DMS 273 treated with DMSO at 0.1 percent for 48 hours (cell line): Measurements from ENCODE around the gene MBD3L2.
"Not testable (repeated sequence)": the region's sequence is repeated elsewhere in the genome, so short reads cannot be mapped to it uniquely, and the experiment has no call there.

Source experiments
- DNase-seq: peaks from one replicate; lab custom pipeline; 2025; lab: John Stamatoyannopoulos, UW

The MBD3L2 gene

DNA sequence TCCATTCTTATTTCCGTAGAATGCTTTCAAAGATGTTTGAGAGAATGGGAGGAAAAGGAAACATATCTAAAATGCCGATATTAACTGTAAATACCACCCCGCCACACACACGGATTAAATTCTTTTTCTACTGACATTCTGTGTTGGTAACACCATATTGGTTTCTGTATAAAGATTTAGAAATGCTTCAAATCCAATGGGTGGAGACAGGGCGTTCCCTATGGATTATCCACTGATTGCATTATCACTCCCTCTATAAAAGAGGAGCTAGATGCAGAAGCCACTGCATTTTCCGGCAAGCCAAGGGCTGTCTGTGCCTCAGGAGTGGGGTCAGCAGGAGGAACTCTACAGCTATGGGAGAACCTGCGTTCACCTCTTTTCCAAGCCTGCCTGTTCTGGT, at the start of gene MBD3L2:
Gene MBD3L2 (plus strand): TSS at position 301 of the 400 bp plus-strand sequence. CDS start 53 bp downstream, at position 354.
- DNase-seq = not testable (repeated sequence)

DNA sequence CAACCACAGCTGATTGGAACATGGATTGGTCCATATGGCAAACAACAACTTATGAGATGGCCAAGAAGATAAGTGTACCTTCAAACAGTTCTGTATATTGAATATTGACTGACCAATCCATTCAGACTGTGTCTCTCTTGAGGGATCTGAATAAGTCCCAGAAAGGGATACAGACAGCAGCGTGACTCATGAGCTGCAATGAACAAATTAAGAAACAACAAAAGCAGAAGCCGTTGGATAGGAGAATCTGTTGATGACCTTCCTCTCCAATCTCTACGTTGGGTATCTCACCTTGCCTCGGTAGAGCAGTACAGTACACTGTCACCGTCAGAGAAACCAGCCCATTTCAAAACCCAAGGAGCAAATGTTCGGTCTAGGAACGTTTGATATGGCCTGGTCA, 49.2 kb upstream of the MBD3L2 start:
- DNase-seq = no peak

DNA sequence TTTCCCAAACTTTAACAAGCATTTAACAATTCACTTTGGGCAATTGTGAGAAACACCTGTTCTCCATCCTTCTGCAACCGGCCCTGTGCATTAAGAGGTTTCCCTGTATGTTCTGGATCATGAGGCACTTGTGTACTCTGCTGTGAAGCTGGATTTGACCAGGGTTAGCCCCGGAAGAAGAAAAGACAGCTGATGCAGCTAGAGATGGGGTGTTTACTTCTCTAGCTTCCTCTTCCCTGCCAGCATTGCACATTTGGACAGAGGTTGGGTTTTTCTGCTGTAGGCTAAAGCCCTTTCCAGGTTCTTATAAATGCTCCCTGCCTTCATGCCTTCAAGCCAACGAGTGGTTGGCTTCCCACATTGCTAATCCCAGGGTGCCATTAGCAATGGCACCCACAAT, 48.8 kb upstream of the MBD3L2 start:
- DNase-seq = no peak

DNA sequence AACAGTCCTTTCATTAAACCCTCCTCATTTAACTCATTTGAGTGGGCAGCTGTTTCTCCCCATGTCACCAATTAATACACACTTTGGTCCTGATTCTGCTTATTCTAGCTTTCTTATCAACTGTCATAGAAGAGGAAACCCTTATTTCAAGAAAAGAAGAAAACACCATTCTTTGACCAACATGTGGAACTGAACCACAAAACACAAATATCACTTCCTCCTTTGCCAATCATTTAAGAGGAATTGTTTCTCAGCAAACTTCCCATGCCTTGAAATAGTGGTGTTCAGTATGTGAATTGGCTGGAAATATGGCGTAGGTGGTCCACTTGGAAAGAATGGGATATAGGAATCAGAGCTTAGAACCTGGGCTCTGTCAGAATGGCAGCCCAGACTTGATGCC, 48.3 kb upstream of the MBD3L2 start:
- DNase-seq = no peak

DNA sequence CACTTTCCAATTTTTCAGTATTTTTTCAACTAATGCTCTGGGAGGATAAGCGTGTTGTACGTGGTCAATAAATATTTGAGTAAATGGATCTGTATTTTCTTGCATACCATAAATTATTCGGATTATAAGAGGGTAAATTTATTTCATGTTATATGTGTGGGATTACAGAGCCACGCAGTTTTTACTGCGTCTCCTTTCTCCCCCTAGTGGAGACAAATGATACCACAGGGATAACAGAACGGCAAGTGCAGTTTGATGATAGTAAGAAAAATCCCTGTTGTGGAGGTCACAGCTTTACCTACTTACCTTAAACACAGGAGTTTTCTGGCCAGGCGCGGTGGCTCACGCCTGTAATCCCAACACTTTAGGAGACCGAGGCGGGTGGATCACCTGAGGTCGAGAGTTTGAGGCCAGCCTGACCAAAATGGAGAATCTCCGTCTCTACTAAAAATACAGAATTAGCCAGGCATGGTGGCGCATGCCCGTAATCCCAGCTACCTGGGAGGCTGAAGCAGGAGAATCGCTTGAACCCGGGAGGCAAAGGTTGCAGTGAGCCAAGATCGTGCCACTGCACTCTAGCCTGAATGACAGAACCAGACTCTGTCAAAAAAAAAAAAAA, 44.7 kb upstream of the MBD3L2 start:
- DNase-seq = no peak

DNA sequence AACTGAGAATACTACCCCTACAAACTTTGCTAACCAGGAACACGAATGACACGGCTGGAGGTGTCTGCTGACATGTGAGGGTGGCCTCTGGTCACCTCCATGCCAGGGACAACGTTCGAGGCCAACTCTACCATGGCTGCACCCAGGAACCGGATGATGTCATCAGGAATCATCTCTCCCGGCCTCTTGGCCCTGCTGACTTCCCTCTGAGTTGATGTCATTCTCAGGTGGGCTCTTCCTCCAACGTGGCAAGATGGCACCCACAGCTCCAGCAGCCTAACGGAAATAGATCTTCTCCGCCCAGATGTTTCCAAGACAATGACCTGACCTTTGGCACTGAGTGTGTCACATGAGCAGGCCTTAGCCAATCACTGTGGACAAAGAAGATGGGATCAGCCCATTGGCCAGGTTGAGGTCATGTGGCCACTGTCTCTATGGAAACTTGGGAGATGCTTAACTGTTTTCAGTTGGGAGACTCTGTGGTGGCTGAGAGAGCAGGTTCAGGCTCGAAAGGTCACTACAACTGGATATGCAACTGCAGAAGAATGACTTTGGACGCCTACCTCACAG, 42.9 kb upstream of the MBD3L2 start:
- no peak for DNase-seq

DNA sequence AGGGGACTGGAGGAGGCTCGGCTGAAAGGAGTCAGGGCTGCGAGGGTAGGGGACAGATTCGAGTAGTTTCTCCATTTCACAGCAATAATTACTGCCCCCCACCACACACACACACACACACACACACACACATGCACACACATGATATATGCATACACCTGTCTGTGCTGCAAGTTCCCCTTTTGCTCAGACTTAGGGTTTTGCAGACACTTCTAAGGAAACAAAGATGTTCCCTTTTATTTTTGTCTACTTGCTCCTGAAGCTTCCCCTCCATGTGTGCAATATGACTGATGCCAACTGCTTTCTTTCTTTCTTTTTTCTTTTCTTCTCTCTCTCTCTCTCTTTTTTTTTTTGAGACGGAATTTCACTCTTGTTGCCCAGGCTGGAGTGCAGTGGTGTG, 41.3 kb upstream of the MBD3L2 start:
- no peak for DNase-seq

DNA sequence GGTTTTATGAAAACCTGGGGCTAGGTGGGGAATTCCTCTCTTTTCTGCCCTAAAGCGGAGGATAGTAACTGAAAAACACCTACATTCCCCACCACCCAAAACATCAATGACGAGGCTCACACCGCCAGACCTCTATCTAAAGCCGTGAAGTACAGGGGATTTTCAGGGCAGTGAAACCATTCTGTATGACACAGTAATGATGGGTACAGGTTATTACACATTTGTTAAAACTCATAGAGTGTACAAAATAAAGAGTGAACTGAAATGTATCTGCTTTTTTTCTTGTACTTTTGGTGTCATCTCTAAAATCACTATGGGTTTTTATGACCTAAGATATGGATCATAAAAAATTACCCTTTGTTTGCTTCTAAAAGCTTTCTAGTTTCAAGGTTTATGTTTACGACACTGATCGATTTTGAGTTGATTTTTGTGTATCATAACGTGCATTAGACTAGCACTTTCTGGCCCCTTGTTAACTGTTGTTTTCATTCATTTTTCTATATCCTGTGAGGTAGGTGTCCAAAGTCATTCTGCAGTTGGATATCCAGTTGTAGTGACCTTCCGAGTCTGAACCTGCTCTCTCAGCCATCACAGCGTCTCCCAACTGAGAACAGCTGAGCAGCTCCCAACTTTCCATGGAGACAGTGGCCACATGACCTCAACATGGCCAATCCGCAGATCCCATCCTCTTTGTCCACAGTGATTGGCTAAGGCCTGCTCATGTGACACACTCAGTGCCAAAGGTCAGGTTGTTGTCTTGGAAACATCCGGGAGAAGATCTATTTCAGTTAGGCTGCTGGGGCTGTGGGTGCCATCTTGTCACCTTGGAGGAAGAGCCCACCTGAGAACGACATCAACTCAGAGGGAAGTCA, 38.2 kb upstream of the MBD3L2 start:
- no peak for DNase-seq

DNA sequence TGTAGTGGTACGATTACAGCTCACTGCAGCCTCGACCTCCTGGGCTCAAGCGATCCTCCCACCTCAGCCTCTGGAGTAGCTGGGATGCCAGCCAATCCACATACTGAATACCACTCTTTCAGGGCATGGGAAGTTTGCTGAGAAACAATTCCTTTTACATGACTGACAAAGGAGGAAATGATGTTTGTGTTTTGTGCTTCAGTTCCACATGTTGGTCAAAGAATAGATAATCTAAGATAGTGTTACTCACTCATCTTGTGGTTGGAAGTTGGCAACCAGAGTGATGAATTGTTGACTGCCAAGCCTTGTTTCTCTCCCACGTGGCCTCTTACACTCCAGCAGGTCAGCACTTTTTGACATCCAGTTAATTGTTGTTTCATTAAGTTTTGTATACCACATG, 35.4 kb upstream of the MBD3L2 start:
- no peak for DNase-seq

DNA sequence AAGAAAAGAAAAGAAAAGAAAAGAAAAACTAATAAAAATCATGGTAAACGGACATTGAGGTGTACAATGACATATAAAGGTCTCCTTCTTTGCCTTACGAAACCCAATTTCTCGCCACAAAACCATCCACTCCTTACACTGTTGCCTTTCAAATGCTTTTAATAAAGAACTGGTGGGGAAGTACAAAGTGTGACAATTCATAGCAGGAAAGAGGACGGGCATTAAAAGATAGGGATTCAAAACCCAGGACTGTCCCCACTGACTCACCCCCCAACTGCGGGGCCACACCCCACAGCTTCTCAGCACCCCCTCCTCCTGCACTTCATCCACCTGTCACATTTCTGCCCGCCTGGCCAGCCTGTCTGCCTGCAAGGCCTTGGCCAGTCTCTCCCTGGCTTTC, 30.3 kb upstream of the MBD3L2 start:
- no peak for DNase-seq

DNA sequence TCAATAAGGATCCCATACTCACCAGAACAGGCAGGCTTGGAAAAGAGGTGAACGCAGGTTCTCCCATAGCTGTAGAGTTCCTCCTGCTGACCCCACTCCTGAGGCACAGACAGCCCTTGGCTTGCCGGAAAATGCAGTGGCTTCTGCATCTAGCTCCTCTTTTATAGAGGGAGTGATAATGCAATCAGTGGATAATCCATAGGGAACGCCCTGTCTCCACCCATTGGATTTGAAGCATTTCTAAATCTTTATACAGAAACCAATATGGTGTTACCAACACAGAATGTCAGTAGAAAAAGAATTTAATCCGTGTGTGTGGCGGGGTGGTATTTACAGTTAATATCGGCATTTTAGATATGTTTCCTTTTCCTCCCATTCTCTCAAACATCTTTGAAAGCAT, 27.8 kb upstream of the MBD3L2 start, which contains the start of gene MBD3L2B:
Gene MBD3L2B (minus strand): TSS at position 101 of the 400 bp plus-strand sequence. CDS start 34 bp downstream, at position 67.
- DNase-seq = not testable (repeated sequence)

DNA sequence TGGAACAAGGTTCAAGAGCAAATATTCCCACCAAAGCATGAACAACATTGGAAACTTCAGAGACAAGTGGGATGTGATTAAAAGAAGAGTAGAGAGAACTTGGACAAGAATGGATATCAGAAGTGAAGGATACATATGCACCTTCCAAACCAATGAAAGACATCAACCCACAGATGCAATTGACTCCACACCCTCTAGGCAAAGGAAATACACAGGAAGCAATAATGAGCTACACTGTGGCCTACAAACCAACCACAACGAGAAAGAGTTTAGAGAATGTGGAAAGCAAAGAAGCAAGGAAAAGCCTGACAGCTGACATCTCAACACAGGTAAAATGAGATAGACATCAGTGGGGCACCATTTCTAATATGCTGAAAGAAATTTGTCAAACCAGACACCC, 20.3 kb upstream of the MBD3L2 start:
- DNase-seq = not testable (repeated sequence)

DNA sequence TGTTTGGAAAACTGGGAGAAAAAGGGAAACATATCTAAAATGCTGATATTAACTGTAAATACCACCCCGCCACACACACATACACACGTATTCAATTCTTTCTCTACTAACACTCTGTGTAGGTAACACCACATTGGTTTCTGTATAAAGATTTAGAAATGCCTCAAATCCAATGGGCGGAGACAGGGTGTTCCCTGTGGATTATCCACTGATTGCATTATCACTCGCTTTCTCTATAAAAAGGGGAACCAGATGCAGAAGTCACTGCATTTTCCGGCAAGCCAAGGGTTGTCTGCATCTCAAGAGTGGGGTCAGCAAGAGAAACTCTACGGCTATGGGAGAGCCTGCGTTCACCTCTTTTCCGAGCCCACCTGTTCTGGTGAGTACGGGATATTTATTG, 18.8 kb upstream of the MBD3L2 start, which contains the start of gene MBD3L5:
Gene MBD3L5 (plus strand): TSS at position 301 of the 400 bp plus-strand sequence. CDS start 34 bp downstream, at position 335.
- DNase-seq = not testable (repeated sequence)

DNA sequence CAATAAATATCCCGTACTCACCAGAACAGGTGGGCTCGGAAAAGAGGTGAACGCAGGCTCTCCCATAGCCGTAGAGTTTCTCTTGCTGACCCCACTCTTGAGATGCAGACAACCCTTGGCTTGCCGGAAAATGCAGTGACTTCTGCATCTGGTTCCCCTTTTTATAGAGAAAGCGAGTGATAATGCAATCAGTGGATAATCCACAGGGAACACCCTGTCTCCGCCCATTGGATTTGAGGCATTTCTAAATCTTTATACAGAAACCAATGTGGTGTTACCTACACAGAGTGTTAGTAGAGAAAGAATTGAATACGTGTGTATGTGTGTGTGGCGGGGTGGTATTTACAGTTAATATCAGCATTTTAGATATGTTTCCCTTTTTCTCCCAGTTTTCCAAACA, 9.0 kb upstream of the MBD3L2 start, which contains the start of gene MBD3L4:
Gene MBD3L4 (minus strand): TSS at position 101 of the 400 bp plus-strand sequence. CDS start 35 bp downstream, at position 66.
- not testable (repeated sequence) for DNase-seq

DNA sequence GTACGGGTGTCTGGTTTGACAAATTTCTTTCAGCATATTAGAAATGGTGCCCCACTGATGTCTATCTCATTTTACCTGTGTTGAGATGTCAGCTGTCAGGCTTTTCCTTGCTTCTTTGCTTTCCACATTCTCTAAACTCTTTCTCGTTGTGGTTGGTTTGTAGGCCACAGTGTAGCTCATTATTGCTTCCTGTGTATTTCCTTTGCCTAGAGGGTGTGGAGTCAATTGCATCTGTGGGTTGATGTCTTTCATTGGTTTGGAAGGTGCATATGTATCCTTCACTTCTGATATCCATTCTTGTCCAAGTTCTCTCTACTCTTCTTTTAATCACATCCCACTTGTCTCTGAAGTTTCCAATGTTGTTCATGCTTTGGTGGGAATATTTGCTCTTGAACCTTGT, 7.6 kb upstream of the MBD3L2 start:
- not testable (repeated sequence) for DNase-seq

DNA sequence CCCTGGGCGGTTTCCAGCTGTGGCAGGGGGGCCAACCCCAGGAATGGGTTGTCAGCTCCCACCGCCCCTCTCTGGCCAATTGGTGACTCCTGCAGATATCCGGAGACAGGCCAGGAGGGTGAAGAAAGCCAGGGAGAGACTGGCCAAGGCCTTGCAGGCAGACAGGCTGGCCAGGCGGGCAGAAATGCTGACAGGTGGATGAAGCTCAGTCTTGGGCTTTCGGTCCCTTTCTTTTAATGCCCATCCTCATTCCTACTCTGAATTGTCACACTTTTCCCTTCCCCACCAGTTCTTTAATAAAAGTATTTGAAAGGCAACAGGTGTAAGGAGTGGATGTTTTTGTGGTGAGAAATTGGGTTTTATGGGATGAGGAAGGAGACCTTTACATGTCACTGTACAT, 2.3 kb downstream of the MBD3L2 start:
- not testable (repeated sequence) for DNase-seq

DNA sequence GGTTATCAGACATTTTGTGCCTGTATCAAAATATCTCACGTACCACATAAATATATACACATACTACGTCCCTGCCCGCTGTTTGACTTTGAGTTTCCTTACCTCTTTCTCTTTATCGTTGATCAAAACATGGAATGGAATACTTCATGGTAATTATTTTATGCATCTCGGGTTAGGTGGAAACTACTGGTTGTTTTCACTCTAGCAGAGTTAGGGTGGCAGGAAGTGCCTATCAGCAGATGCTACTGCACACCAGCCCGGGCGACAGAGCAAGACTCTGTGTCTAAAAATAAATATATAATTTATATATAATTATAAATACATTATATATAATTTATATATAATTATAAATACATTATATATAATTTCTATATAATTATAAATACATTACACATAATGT, 3.8 kb downstream of the MBD3L2 start:
- DNase-seq = not testable (repeated sequence)

DNA sequence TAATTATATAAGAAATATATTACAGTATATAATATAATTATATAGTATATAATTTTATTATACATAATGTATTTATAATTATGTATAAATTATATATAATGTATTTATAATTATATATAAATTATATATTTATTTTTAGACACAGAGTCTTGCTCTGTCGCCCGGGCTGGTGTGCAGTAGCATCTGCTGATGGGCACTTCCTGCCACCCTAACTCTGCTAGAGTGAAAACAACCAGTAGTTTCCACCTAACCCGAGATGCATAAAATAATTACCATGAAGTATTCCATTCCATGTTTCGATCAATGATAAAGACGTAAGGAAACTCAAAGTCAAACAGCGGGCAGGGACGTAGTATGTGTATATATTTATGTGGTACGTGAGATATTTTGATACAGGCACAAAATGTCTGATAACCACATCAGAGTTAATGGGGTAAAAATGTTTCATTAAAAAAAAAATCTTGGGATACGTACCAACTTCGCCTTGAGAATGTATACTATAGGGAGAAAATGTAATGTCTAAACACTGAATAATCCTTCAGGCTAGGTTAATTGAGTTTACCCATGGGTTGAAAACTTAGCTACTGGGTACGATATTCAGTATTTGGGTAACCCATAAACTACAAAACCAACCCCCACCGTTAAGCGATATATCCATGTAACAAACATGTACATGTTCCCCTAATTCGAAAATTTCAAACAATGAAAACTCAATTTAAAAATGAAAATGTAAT, 5.7 kb downstream of the MBD3L2 start:
- not testable (repeated sequence) for DNase-seq

DNA sequence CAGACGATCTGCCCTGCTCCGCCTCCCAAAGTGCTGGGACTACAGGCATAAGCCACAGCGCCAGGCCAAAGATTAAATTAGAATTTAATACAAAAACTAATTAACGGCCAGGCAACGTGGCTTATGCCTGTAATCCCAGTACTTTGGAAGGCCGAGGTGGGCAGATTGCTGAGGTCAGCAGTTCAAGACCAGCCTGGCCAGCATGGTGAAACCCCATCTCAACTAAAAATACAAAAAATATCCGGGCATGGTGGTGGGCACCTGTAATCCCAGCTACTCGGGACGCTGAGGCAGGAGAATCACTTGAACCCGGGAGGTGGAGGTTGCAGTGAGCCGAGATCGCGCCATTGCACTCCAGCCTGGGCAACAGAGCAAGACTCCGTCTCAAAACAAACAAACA, 6.6 kb downstream of the MBD3L2 start:
- DNase-seq = not testable (repeated sequence)

DNA sequence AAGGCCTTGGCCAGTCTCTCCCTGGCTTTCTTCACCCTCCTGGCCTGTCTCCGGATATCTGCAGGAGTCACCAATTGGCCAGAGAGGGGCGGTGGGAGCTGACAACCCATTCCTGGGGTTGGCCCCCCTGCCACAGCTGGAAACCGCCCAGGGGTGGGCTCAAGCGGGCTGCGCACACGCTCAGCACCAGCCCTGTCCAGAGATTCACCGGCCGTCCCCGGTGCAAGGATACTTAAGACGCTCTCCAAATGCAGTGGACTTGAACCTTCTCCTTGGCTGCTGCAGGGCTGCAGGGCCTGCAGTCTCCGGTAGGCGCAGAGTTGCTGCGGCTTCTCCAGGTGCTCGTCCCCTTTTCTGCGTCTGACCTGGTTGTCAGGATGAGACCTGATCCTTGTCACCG, 7.2 kb downstream of the MBD3L2 start:
- not testable (repeated sequence) for DNase-seq

DNA sequence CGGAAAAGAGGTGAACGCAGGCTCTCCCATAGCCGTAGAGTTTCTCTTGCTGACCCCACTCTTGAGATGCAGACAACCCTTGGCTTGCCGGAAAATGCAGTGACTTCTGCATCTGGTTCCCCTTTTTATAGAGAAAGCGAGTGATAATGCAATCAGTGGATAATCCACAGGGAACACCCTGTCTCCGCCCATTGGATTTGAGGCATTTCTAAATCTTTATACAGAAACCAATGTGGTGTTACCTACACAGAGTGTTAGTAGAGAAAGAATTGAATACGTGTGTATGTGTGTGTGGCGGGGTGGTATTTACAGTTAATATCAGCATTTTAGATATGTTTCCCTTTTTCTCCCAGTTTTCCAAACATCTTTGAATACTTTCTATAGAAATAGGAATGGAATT, 9.5 kb downstream of the MBD3L2 start, which contains the start of gene MBD3L3:
Gene MBD3L3 (minus strand): TSS at position 101 of the 400 bp plus-strand sequence. CDS start 71 bp downstream, at position 30.
- not testable (repeated sequence) for DNase-seq

DNA sequence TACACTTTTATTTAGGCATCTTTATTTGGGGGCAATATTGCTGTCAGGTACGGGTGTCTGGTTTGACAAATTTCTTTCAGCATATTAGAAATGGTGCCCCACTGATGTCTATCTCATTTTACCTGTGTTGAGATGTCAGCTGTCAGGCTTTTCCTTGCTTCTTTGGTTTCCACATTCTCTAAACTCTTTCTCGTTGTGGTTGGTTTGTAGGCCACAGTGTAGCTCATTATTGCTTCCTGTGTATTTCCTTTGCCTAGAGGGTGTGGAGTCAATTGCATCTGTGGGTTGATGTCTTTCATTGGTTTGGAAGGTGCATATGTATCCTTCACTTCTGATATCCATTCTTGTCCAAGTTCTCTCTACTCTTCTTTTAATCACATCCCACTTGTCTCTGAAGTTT, 10.9 kb downstream of the MBD3L2 start:
- not testable (repeated sequence) for DNase-seq
